Fibroblast of lung (primary cell): ENCODE measurements around the gene CABLES2.

ENCODE experiments used
- CTCF ChIP-seq, 2 donors: IDR thresholded peaks in 1 of 2; conservative IDR thresholded peaks in 1 of 2; 1 replicate in 1 of 2; 2 replicates in 1 of 2; pipeline ENCODE4 v1.5.1; 2011 to 2012; ENCODE audit warnings: low read length in 2 of 2, control low read depth in 1 of 2, inconsistent platforms in 1 of 2, low read depth in 1 of 2, mild to moderate bottlenecking in 1 of 2
- EZH2 ChIP-seq: IDR thresholded peaks from 2 replicates; pipeline ENCODE4 v1.5.1; 2012; ENCODE audit warnings: low read length, control low read depth, mild to moderate bottlenecking; ENCODE audit errors: missing control alignments

GRCh38 chr20:62394248-62395245, 12.5 kb downstream of the CABLES2 start:
- TF ChIP-seq CTCF (conservative IDR thresholded peaks at IDR 0.05 in 1 of 2, IDR thresholded peaks at IDR 0.05 in 1 of 2; ENCODE audit: low read depth in 1 of 2, low read length in 2 of 2) (no peak), EZH2 (no peak)
